HG03439 (cell line): ENCODE data around the gene ANKRD12.
"Not testable (repeated sequence)": the region's sequence is repeated elsewhere in the genome, so short reads cannot be mapped to it uniquely, and the experiment has no call there.

Experiments
- ATAC-seq: cut with Tn5 transposase; IDR thresholded peaks from one replicate; pipeline ENCODE4 v1.9.1; 2021; ENCODE audit warnings: mild to moderate bottlenecking, moderate library complexity; ENCODE audit not compliant: unreplicated experiment

The ANKRD12 gene

DNA sequence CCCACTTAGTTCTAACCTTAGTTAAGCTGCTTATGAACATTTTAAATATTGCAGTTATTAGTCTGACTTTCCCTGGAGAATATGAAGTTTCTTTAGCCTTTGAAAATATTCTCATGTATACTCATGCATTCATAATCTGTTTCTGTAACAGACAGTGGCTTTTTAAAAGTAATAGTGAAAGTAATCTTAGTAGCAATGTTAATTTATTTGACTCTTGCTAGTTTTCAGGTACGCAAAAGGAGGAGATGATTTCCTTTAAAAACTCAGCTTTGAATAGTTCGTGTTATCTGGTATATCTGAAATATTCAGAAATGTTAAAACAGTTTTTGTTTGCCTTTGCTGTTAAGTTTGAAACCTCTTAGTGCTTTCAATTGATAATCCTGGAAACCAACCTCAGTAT is 3.8 kb downstream of the ANKRD12 start:
- no peak for ATAC-seq

GRCh38 chr18:9140984-9141383 is 4.4 kb downstream of the ANKRD12 start:
- ATAC-seq: no peak

DNA sequence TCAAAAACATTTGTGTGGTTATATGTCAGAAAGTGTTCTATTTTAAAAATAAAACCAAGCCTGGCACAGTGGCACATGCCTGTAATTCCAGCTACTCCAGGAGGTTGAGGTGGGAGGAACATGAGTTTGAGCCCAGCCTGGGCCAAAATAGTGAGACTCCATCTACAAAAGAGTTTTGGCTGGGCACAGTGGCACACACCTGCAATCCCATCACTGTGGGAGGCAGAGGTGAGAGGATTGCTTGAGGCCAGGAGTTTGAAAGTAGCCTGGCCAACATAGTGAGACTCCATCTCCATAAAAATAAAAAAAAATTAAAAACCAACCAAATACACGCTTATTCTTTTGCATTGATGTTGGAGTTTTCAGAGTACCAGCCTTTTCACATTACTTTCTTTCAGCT is 9.6 kb downstream of the ANKRD12 start:
- ATAC-seq: no peak

DNA sequence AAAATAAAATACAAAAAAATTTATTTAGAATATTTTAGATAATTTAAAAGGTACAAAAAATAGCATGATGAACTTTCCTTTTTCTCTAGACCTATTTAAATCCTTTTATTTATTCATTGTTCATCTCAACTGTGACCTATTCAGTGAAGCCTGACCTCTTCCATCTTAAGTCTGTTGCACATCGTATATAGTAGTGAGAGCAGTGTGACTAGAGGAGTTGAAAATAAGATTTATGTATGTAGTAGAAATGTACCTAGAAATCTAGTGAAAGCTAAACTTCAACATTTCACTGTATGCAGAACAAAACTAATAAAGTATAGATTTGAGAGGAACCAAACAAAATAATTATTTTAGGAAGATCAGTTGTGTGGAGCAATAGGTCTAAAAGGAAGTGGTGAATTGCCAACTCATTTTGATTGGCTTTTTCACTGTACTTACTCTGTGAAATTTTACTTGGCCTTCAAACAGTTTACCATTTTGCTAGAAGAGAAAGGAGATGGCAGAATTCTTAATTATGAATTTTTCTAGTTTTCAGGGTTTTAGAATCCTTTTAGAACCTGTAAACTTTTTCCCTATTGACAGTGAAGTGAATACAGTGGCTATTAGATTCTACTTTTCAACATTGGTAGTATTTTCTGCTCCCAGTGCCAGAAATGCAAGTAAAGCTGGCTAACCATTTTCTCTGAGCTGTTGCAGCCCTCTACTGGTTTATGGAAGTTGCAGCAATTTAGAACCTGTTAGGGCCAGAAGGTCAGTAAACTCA is 11.0 kb downstream of the ANKRD12 start:
- peak; percentile 43 for ATAC-seq

DNA sequence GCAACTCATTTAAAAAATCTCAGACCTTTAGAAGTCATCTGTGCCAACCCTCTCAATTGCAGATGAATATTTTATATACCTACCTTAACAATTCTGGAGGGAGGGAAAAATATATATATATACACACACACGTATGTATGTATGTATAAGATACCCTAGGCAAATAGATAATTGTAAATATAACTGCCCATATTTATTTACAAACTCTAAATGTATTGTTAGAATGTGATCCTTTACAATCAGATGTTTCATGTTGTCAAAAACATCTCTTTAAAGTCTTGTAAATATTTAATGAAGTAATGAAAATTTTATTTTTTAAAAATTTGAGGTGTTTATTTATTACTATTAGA is 11.6 kb downstream of the ANKRD12 start:
- no peak for ATAC-seq

GRCh38 chr18:9150121-9150520 is 13.5 kb downstream of the ANKRD12 start:
- ATAC-seq: no peak

DNA sequence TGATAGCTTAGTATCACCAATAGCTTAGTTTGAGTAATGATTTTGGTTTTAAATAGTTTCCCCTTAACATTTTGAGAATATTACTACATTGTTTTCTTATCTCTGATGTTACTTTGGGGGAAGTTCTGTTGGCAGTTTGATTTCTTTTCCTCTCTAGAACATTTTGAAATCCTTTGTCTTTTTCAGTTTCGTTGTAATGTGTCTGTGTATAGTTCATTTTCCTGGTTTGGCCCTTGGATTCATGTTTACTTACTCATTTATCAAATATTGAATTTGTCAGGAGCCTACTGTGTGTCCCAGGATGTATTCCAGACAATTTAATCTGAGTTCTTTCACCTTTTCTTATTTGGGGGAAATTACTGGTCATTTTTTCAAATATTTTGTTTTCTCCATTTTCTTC is 16.7 kb downstream of the ANKRD12 start:
- ATAC-seq: no peak

GRCh38 chr18:9156604-9157249 is 20.1 kb downstream of the ANKRD12 start:
- no peak for ATAC-seq

- no peak for ATAC-seq
Measured at GRCh38 chr18:9157806-9158205, 21.2 kb downstream of the ANKRD12 start.

- no peak for ATAC-seq
Measured at GRCh38 chr18:9160014-9160413, 23.4 kb downstream of the ANKRD12 start.

- not testable (repeated sequence) for ATAC-seq
Measured at GRCh38 chr18:9162663-9163062, 26.1 kb downstream of the ANKRD12 start.

DNA sequence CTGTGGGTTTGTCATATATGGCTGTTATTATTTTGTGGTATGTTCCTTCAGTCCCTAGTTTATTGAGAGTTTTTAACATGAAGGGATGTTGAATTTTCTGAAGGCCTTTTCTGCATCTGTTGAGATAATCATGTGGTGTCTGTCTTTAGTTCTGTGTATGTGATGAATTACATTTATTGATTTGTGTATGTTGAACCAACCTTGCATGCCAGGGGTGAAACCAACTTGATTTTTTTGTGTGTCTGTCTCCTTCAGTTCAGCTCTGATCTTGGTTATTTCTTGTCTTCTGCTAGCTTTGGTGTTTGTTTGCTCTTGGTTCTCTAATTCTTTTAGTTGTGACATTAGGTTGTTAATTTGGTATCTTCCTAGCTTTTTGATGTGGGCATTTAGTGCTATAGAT is 27.6 kb downstream of the ANKRD12 start:
- not testable (repeated sequence) for ATAC-seq

DNA sequence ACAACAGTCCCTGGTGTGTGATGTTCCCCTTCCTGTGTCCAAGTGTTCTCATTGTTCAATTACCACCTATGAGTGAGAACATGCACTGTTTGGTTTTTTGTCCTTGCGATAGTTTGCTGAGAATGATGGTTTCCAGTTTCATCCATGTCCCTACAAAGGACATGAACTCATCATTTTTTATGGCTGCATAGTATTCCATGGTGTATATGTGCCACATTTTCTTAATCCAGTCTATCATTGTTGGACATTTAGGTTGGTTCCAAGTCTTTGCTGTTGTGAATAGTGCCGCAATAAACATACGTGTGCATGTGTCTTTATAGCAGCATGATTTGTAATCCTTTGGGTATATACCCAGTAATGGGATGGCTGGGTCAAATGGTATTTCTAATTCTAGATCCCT is 29.3 kb downstream of the ANKRD12 start:
- ATAC-seq: not testable (repeated sequence)

DNA sequence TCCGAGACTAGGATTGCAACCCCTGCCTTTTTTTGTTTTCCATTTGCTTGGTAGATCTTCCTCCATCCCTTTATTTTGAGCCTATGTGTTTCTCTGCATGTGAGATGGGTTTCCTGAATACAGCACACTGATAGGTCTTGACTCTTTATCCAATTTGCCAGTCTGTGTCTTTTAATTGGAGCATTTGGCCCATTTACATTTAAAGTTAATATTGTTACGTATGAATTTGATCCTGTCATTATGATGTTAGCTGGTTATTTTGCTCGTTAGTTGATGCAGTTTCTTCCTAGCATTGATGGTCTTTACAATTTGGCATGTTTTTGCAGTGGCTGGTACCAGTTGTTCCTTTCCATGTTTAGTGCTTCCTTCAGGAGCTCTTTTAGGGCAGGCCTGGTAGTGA is 32.9 kb downstream of the ANKRD12 start:
- ATAC-seq: not testable (repeated sequence)

- ATAC-seq: not testable (repeated sequence)
Measured at GRCh38 chr18:9171919-9172318, 35.3 kb downstream of the ANKRD12 start.

GRCh38 chr18:9172506-9173127 is 36.0 kb downstream of the ANKRD12 start:
- ATAC-seq: no peak

GRCh38 chr18:9173770-9174233 is 37.2 kb downstream of the ANKRD12 start:
- ATAC-seq: no peak

- ATAC-seq: no peak
Measured at GRCh38 chr18:9174302-9174701, 37.7 kb downstream of the ANKRD12 start.

DNA sequence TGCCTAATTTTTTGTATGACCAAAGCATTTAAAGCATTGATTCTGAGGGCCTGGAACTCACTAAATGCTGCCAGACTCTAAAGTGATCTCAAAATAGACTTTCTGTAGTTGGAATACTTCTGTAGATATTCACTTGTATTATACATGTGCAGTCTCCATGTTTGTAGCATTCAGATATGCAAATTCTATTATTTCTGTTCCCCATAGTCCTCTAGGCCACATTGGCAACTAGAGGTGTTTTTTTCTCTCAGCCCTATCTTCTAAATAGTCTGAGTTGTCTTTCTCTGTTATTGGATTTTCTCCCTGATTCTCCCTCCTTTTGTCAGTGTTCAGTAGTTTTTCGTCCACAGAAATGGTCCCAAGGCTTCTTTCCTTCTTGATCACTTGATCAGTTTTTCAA is 38.5 kb downstream of the ANKRD12 start:
- no peak for ATAC-seq

- ATAC-seq: no peak
Measured at GRCh38 chr18:9177031-9177430, 40.5 kb downstream of the ANKRD12 start.

GRCh38 chr18:9177466-9177865 is 40.9 kb downstream of the ANKRD12 start:
- no peak for ATAC-seq

GRCh38 chr18:9178557-9178956 is 42.0 kb downstream of the ANKRD12 start:
- ATAC-seq: no peak
